ENCODE results near the gene RBM8A.

DNA sequence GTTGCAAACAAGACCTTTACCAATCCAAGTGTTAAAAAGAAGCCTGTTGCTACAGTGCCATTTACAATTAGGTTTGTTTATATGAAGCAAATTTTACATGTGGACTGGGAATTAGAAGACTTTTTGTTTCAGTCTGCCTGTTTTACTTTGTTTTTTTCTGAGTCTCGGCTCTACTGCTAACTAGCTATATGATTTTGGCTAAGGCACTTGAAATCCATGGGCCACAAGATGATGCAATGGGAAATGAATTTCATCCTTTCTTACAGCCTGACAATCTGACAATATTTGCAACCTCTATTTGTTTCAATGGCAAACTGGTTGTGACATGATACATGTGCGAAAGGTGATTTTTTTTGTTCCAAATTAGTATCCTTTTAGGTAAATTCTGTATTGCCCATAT lies 5.0 kb downstream of the RBM8A start:
- TF ChIP-seq, protein P1, sequence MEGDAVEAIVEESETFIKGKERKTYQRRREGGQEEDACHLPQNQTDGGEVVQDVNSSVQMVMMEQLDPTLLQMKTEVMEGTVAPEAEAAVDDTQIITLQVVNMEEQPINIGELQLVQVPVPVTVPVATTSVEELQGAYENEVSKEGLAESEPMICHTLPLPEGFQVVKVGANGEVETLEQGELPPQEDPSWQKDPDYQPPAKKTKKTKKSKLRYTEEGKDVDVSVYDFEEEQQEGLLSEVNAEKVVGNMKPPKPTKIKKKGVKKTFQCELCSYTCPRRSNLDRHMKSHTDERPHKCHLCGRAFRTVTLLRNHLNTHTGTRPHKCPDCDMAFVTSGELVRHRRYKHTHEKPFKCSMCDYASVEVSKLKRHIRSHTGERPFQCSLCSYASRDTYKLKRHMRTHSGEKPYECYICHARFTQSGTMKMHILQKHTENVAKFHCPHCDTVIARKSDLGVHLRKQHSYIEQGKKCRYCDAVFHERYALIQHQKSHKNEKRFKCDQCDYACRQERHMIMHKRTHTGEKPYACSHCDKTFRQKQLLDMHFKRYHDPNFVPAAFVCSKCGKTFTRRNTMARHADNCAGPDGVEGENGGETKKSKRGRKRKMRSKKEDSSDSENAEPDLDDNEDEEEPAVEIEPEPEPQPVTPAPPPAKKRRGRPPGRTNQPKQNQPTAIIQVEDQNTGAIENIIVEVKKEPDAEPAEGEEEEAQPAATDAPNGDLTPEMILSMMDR (conservative IDR thresholded peaks at IDR 0.05; ENCODE audit: low read length), result no peak
- no peak for TF ChIP-seq EZH2phosphoT487 (IDR thresholded peaks at IDR 0.05; ENCODE audit: borderline replicate concordance, low read depth, low read length)
